WTC11 (cell line): Measurements from ENCODE around the gene TCF7L2.

ENCODE experiments used
- CREB1 ChIP-seq: sonication (generic); formaldehyde crosslinking; IDR thresholded peaks from 2 replicates; pipeline ENCODE4 v1.8.0; 2023; ENCODE audit warnings: mild to moderate bottlenecking, missing genetic modification reagents
- ELF4 ChIP-seq: sonication (generic); formaldehyde crosslinking; IDR thresholded peaks from 2 replicates; pipeline ENCODE4 v1.8.1; 2022; ENCODE audit warnings: low read depth, mild to moderate bottlenecking, moderate library complexity, missing genetic modification reagents
- ESRRA ChIP-seq: sonication (generic); formaldehyde crosslinking; IDR thresholded peaks from 2 replicates; pipeline ENCODE4 v1.8.1; 2022; ENCODE audit warnings: mild to moderate bottlenecking, missing genetic modification reagents, borderline replicate concordance
- OVOL2 ChIP-seq: fragments of 250-450 bp; sonication (Bioruptor Pico); IDR thresholded peaks from 2 replicates; pipeline ENCODE4 v1.9.0; 2021; ENCODE audit warnings: mild to moderate bottlenecking, borderline replicate concordance
- TEAD4 ChIP-seq: sonication (generic); formaldehyde crosslinking; IDR thresholded peaks from 2 replicates; pipeline ENCODE4 v1.8.0; 2022; ENCODE audit warnings: mild to moderate bottlenecking, missing genetic modification reagents
- TF ChIP-seq, protein P1 (sequence below): fragments of 200-600 bp; IDR thresholded peaks from 2 replicates; pipeline ENCODE4 v1.8.0; 2022; ENCODE audit warnings: antibody characterized with exemption
- TF ChIP-seq, protein P2 (sequence below): sonication (generic); formaldehyde crosslinking; IDR thresholded peaks from 2 replicates; pipeline ENCODE4 v1.8.1; 2023; ENCODE audit warnings: mild to moderate bottlenecking, missing genetic modification reagents, moderate library complexity
- TF ChIP-seq, protein P3 (sequence below): sonication (generic); formaldehyde crosslinking; IDR thresholded peaks from 2 replicates; pipeline ENCODE4 v1.8.1; 2023; ENCODE audit warnings: mild to moderate bottlenecking, moderate library complexity, missing genetic modification reagents
- TF ChIP-seq, protein P4 (sequence below): sonication (generic); formaldehyde crosslinking; IDR thresholded peaks from 2 replicates; pipeline ENCODE4 v1.8.1; 2023; ENCODE audit warnings: mild to moderate bottlenecking, missing genetic modification reagents, moderate library complexity
- TF ChIP-seq, protein P5 (sequence below): sonication (generic); formaldehyde crosslinking; IDR thresholded peaks from 2 replicates; pipeline ENCODE4 v1.8.0; 2022; ENCODE audit warnings: mild to moderate bottlenecking, missing genetic modification reagents

DNA sequence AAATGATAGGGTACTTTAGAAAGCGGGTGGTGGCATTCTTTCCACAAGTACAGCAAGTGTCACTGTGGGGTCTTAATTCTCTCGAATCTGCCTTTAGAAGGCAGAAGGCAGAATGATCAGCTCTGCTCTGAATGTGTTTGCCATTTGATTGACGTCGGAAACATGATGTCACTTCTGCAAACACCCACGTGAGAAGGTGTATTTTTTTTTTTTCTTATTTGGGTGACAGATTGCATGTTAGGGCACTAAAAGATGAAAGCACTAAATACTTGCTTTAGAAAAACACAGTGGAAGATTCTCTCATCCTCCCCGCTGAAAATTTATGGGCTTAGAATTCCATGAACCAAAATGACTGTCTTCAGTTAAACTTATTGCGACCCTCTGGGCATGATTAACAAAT lies 150.2 kb downstream of the TCF7L2 start:
- TF ChIP-seq, protein P1, sequence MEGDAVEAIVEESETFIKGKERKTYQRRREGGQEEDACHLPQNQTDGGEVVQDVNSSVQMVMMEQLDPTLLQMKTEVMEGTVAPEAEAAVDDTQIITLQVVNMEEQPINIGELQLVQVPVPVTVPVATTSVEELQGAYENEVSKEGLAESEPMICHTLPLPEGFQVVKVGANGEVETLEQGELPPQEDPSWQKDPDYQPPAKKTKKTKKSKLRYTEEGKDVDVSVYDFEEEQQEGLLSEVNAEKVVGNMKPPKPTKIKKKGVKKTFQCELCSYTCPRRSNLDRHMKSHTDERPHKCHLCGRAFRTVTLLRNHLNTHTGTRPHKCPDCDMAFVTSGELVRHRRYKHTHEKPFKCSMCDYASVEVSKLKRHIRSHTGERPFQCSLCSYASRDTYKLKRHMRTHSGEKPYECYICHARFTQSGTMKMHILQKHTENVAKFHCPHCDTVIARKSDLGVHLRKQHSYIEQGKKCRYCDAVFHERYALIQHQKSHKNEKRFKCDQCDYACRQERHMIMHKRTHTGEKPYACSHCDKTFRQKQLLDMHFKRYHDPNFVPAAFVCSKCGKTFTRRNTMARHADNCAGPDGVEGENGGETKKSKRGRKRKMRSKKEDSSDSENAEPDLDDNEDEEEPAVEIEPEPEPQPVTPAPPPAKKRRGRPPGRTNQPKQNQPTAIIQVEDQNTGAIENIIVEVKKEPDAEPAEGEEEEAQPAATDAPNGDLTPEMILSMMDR = no peak
- TF ChIP-seq, protein P2, sequence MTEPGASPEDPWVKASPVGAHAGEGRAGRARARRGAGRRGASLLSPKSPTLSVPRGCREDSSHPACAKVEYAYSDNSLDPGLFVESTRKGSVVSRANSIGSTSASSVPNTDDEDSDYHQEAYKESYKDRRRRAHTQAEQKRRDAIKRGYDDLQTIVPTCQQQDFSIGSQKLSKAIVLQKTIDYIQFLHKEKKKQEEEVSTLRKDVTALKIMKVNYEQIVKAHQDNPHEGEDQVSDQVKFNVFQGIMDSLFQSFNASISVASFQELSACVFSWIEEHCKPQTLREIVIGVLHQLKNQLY (CRISPR knock-in tag) = no peak
- TF ChIP-seq, protein P3, sequence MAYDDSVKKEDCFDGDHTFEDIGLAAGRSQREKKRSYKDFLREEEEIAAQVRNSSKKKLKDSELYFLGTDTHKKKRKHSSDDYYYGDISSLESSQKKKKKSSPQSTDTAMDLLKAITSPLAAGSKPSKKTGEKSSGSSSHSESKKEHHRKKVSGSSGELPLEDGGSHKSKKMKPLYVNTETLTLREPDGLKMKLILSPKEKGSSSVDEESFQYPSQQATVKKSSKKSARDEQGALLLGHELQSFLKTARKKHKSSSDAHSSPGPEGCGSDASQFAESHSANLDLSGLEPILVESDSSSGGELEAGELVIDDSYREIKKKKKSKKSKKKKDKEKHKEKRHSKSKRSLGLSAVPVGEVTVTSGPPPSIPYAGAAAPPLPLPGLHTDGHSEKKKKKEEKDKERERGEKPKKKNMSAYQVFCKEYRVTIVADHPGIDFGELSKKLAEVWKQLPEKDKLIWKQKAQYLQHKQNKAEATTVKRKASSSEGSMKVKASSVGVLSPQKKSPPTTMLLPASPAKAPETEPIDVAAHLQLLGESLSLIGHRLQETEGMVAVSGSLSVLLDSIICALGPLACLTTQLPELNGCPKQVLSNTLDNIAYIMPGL (CRISPR knock-in tag) = no peak
- TF ChIP-seq OVOL2 (CRISPR knock-in tag) (no peak), TEAD4 (CRISPR knock-in tag) (no peak), CREB1 (no peak), ELF4 (CRISPR knock-in tag) (no peak), ESRRA (no peak)
- TF ChIP-seq, protein P4, sequence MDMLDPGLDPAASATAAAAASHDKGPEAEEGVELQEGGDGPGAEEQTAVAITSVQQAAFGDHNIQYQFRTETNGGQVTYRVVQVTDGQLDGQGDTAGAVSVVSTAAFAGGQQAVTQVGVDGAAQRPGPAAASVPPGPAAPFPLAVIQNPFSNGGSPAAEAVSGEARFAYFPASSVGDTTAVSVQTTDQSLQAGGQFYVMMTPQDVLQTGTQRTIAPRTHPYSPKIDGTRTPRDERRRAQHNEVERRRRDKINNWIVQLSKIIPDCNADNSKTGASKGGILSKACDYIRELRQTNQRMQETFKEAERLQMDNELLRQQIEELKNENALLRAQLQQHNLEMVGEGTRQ (CRISPR knock-in tag) = no peak
- TF ChIP-seq, protein P5, sequence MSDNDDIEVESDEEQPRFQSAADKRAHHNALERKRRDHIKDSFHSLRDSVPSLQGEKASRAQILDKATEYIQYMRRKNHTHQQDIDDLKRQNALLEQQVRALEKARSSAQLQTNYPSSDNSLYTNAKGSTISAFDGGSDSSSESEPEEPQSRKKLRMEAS (CRISPR knock-in tag) = no peak
